ENCODE results near the gene LYST.

GRCh38 chr1:235671992-235672391, 194.7 kb downstream of the LYST start:
- no peak for TF ChIP-seq CTCF (IDR thresholded peaks at IDR 0.05)
- TF ChIP-seq JUND (IDR thresholded peaks at IDR 0.05), result no peak
- no peak for TF ChIP-seq GATA2 (CRISPR knock-in tag; IDR thresholded peaks at IDR 0.05)
